Measurements from ENCODE around the gene YEATS4.

Gene YEATS4

GRCh38 chr12:69415471-69416275 is 56.1 kb downstream of the YEATS4 start:
- TF ChIP-seq TAF1 (IDR thresholded peaks at IDR 0.05; ENCODE audit: borderline replicate concordance, insufficient read depth, low read length), result peak; percentile 40; the same call in 1 of the 2 replicates
- TF ChIP-seq POLR2AphosphoS5 (IDR thresholded peaks at IDR 0.05; ENCODE audit: low read depth, low read length), result no peak

GRCh38 chr12:69417231-69417630 is 57.7 kb downstream of the YEATS4 start:
- no peak for TF ChIP-seq POLR2AphosphoS5 (IDR thresholded peaks at IDR 0.05; ENCODE audit: low read depth, low read length)
- TF ChIP-seq TAF1 (IDR thresholded peaks at IDR 0.05; ENCODE audit: borderline replicate concordance, insufficient read depth, low read length), result no peak
- no peak for TF ChIP-seq FOXP2 (optimal IDR thresholded peaks at IDR 0.05; ENCODE audit: borderline replicate concordance, extremely low read depth, extremely low read length, insufficient read depth)
- no peak for TF ChIP-seq REST (IDR thresholded peaks at IDR 0.05; ENCODE audit: insufficient read depth in 1 of 2, low read depth in 2 of 2, low read length in 2 of 2)
- no peak for TF ChIP-seq SIN3A (IDR thresholded peaks at IDR 0.05; ENCODE audit: borderline replicate concordance, insufficient read depth, low read length)

- TF ChIP-seq REST (IDR thresholded peaks at IDR 0.05; ENCODE audit: insufficient read depth in 1 of 2, low read depth in 2 of 2, low read length in 2 of 2), result no peak
- no peak for TF ChIP-seq FOXP2 (optimal IDR thresholded peaks at IDR 0.05; ENCODE audit: borderline replicate concordance, extremely low read depth, extremely low read length, insufficient read depth)
- TF ChIP-seq SIN3A (IDR thresholded peaks at IDR 0.05; ENCODE audit: borderline replicate concordance, insufficient read depth, low read length), result no peak
- no peak for TF ChIP-seq POLR2AphosphoS5 (IDR thresholded peaks at IDR 0.05; ENCODE audit: low read depth, low read length)
- TF ChIP-seq TAF1 (IDR thresholded peaks at IDR 0.05; ENCODE audit: borderline replicate concordance, insufficient read depth, low read length), result no peak
Observed at GRCh38 chr12:69417741-69418167, 58.2 kb downstream of the YEATS4 start.

GRCh38 chr12:69419701-69420100 is 60.2 kb downstream of the YEATS4 start:
- TF ChIP-seq POLR2AphosphoS5 (IDR thresholded peaks at IDR 0.05; ENCODE audit: low read depth, low read length) (no peak), FOXP2 (optimal IDR thresholded peaks at IDR 0.05; ENCODE audit: borderline replicate concordance, extremely low read depth, extremely low read length, insufficient read depth) (no peak), SIN3A (IDR thresholded peaks at IDR 0.05; ENCODE audit: borderline replicate concordance, insufficient read depth, low read length) (no peak), REST (IDR thresholded peaks at IDR 0.05; ENCODE audit: insufficient read depth in 1 of 2, low read depth in 2 of 2, low read length in 2 of 2) (no peak), TAF1 (IDR thresholded peaks at IDR 0.05; ENCODE audit: borderline replicate concordance, insufficient read depth, low read length) (no peak)

- TF ChIP-seq REST (IDR thresholded peaks at IDR 0.05; ENCODE audit: insufficient read depth in 1 of 2, low read depth in 2 of 2, low read length in 2 of 2) (no peak), TAF1 (IDR thresholded peaks at IDR 0.05; ENCODE audit: borderline replicate concordance, insufficient read depth, low read length) (no peak), FOXP2 (optimal IDR thresholded peaks at IDR 0.05; ENCODE audit: borderline replicate concordance, extremely low read depth, extremely low read length, insufficient read depth) (no peak), POLR2AphosphoS5 (IDR thresholded peaks at IDR 0.05; ENCODE audit: low read depth, low read length) (no peak), SIN3A (IDR thresholded peaks at IDR 0.05; ENCODE audit: borderline replicate concordance, insufficient read depth, low read length) (no peak)
Observed at GRCh38 chr12:69421548-69421947, 62.0 kb downstream of the YEATS4 start.
